Middle frontal gyrus (tissue), 1 donor: ENCODE results near the gene LRRC72.

Experiments
- DNase-seq: peaks from one replicate; pipeline ENCODE4 v3.0.0-alpha.2; 2015; ENCODE audit warnings: low spot score; ENCODE audit errors: extremely low spot score

Gene LRRC72

DNA sequence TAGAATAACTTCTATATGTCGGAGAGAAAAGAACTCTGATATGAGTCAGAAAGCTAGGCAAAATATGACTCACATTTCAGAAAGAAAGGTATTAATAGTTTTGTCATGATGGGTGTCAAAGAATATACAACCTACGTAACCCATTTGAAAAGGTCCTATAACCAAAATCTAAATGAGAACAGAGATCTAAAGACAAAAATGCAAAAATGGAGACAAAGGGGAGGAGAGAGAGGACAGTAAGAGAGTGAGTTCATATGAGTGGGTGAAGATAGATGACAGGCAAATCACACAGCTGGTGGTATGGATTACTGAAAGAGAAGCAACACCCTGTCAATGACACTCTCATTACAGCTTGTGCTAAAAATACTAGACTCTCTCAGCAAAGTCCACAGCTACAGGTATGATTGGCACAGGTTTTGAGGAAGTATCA, 93.4 kb downstream of the LRRC72 start:
- DNase-seq = no peak

DNA sequence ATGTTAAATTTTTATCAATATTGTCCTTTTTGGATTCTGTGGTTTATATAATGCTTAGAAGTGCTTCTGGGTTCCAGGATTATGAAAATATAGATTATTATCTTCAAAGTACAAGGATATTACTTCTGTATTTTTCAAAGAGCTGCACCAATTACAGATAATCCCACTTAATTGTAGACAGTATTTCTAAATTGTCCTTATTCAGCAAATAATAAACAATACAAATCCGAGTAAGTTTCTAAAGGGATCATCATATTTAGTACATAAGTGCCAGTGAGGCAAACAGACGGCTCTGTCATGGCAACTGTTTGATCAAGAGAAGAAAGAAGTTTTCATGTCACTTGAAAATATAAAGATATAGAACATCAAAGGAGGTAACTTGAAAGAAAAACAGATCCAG, 99.8 kb downstream of the LRRC72 start:
- DNase-seq = no peak

DNA sequence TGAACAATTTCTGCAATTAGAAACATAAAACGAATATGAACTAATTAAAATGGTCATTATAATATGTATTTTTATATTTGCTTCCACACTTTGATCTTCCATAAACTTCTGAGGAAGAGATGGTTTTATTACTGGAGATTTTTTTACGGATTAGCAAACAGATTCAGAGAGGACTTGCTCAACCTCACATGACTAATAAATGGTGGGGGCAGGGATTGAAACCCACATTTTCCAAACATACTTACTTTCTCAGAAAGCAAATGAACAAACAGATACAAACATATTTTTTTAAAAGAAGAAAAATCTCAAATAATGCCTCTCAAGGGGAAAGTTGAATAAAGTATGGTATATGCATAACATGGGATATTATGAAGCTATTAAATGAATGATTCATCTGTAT, 100.6 kb downstream of the LRRC72 start:
- no peak for DNase-seq

DNA sequence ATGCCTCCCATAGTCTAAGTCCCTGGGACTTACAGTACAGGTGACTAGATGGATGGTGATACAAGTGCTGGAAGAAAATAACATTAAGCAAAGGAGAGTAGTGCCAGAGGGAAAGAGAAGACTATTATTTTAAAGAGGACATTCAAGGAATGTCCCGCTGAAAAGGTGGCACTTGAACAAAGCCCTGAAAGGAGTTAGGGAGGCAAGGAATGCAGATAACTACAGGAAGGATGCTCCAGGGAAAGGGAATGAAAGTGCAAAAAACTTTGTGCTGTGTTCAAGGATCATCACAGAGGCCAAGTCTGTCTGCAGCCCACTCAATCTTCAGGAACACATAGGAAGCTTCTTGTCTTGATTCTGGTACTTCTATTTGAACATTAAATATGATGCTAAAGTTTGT, 104.0 kb downstream of the LRRC72 start:
- no peak for DNase-seq
